NCI-H2196 (cell line): ENCODE results near the gene CDH13.
A peak's percentile ranks its signal among the peaks of the same experiment; 100 is the strongest.

Experiments used
- DNase-seq: peaks from one replicate; lab custom pipeline; 2025; ENCODE audit not compliant: unreplicated experiment; lab: John Stamatoyannopoulos, UW

Gene CDH13

GRCh38 chr16:83206426-83206825 lies 579.7 kb downstream of the CDH13 start:
- DNase-seq = no peak

- DNase-seq = no peak
These were observed 584.9 kb downstream of the CDH13 start for GRCh38 chr16:83211711-83212110.

GRCh38 chr16:83212301-83212841 lies 585.6 kb downstream of the CDH13 start:
- DNase-seq = no peak

GRCh38 chr16:83214671-83215070 lies 587.9 kb downstream of the CDH13 start:
- DNase-seq = no peak

GRCh38 chr16:83215406-83216001 lies 588.7 kb downstream of the CDH13 start:
- peak; percentile 0 for DNase-seq

- DNase-seq = no peak
These were observed 592.5 kb downstream of the CDH13 start for GRCh38 chr16:83219285-83219684.

GRCh38 chr16:83220066-83220465 lies 593.3 kb downstream of the CDH13 start:
- no peak for DNase-seq

- DNase-seq = no peak
These were observed 597.9 kb downstream of the CDH13 start for GRCh38 chr16:83224642-83225041.

- DNase-seq = no peak
These were observed 600.6 kb downstream of the CDH13 start for GRCh38 chr16:83227336-83227735.

GRCh38 chr16:83231729-83232128 lies 605.0 kb downstream of the CDH13 start:
- DNase-seq = no peak

GRCh38 chr16:83233153-83233552 lies 606.4 kb downstream of the CDH13 start:
- no peak for DNase-seq

- DNase-seq = no peak
These were observed 612.4 kb downstream of the CDH13 start for GRCh38 chr16:83238949-83239691.

- DNase-seq = no peak
These were observed 617.3 kb downstream of the CDH13 start for GRCh38 chr16:83244057-83244456.

GRCh38 chr16:83245061-83245460 lies 618.3 kb downstream of the CDH13 start:
- DNase-seq = no peak

GRCh38 chr16:83247767-83248372 lies 621.1 kb downstream of the CDH13 start:
- no peak for DNase-seq

- no peak for DNase-seq
These were observed 622.1 kb downstream of the CDH13 start for GRCh38 chr16:83248735-83249463.

GRCh38 chr16:83253521-83253920 lies 626.8 kb downstream of the CDH13 start:
- DNase-seq = no peak

- no peak for DNase-seq
These were observed 631.7 kb downstream of the CDH13 start for GRCh38 chr16:83258366-83258928.

- no peak for DNase-seq
These were observed 640.2 kb downstream of the CDH13 start for GRCh38 chr16:83266848-83267553.

- no peak for DNase-seq
These were observed 641.4 kb downstream of the CDH13 start for GRCh38 chr16:83268169-83268568.
